HG03159 (cell line): ENCODE results near the gene GRIK5.
"Not testable (repeated sequence)": the region's sequence is repeated elsewhere in the genome, so short reads cannot be mapped to it uniquely, and the experiment has no call there.

Experiments used
- ATAC-seq: cut with Tn5 transposase; IDR thresholded peaks from one replicate; pipeline ENCODE4 v1.9.1; 2021; ENCODE audit warnings: mild to moderate bottlenecking, moderate library complexity; ENCODE audit not compliant: unreplicated experiment

GRIK5 gene

DNA sequence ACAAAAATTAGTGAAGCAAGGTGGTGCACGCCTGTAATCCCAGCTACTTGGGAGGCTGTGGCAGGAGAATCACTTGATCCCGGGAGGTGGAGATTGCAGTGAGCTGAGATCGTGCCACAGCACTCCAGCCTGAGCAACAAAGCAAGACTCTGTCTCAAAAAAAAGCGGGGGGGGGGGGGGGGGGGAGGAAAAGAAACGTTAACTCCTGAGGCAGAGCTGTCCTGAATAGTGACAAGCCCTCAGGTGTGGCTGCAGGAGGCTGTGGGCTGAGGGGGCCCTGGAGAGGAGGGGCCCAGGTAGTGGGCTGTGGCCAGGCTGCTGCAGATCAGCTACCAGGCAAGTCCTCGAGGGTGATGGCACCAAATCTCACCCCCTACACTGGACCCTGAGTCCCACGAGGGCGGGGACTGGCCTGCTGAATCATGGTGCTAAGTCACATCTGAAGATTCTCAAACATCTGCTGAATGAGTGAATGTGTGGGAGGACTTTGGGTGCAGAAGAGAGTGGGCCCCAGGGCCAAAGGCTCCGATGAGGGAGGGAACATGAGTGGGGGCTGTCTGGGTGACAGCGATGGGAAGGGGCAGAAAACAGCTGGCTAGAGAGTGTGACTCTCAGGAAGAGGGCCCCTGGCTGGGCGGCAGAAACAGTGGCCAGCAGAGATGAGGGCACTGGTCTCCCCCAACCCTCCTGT is 51.4 kb downstream of the GRIK5 start:
- ATAC-seq = no peak

DNA sequence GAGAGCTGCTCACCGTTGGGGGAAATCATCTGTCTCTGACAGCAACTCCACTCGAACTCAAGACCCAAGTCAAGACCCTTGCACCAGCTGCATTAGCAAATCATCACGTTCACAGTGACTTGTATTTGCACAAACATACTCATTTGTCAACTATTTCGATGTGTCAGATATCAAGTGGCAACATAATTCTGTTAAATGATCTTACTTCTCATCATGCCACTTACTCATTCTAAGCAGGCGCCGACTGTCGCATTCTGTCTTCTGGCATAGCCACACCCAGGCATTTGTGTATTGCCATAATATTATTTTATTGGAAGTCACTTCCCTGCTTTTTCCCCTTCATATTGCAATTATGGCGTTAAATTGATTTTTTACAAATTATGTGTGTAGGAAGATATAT is 53.0 kb downstream of the GRIK5 start:
- ATAC-seq = no peak

DNA sequence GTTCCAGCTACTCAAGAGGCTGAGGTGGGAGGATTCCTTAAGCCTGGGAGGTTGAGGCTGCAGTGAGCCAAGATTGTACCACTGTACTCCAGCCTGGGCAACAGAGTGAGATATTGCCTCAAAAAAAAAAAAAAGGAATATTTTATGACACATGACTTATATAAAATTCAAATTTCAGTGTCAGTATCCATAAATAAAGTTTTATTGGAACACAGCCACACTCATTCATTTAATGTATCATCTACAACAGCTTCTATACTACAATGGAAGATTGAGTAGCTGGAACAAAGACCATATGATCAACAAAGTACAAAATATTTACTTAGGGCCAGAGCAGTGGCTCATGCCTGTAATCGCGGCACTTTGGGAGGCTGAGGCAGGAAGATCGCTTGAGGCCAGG is 57.3 kb downstream of the GRIK5 start:
- not testable (repeated sequence) for ATAC-seq

DNA sequence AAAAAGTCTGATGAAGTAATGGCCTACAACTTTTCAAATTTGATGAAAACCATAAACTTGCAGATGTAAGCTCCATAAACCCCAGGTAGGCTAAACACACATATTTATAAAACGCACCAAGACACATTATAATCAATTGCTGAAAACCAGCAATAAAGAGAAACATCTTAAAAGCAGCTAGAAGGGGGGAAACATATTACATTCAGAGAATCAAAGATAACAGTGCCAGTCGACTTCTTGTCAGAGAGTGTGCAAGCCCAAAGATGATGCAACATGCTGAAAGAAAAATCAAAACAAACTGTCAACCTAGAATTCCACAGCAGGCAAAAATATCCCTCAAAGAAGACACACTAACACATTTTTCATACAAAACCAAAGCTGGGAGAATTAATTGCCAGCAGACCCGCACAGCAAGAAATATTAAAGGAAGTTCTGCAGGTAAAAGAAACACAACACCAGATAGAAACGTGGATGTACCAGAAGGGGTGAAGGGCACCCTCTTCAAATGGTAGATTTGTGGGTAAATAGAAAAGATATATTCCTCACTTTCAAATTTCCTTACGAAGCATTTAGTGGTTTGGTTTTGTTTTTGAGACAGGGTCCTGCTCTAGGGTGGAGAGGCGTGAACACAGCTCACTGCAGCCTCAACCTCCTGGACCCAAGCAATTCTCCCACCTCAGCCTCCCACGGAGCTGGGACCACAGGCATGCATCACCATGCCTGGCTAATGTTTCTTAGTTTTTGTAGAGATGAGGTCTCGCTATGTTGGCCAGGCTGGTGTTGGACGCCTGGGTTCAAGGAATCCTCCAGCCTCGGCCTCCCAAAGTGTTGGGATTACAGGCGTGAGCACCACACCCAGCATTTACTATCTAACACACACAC is 59.5 kb downstream of the GRIK5 start:
- no peak for ATAC-seq

DNA sequence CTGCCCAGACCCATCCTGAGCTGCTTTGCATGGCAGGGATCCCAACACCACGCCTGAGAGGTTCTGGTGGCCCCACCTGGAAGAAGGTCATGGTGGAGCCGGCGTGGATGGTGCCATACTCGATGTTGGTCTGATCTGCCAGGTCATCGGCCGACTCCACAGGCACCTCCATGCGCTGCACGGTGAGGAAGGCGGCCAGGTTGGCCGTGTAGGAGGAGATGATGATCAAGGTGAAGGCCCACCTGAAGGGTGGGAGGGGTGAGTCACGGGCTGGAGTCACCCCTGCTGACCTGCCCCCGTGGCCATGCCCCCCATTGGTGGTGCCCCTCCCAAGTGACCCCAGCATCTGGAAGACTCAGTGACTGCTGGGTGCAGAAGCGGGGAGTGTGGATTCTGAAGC is 63.4 kb downstream of the GRIK5 start:
- ATAC-seq = no peak

DNA sequence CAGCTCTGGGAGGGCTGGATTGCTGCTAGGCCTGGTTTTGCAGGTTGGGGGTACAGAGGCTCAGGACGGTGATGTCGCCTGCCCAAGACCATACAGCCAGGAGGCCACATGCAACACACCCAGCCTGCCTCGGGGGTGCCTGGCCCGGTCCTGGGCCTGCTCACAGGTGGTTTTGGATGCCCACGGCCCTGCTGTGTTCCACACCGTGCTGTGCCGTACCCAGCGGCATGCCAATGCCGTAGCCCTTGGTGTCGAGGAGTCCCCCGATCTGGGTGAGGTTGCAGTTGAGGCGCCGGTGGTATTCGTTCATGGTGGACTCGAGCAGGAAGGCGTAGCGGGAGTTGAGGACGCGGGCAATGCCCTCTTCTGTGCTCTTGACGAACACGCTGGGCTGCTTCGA is 64.5 kb downstream of the GRIK5 start:
- no peak for ATAC-seq

DNA sequence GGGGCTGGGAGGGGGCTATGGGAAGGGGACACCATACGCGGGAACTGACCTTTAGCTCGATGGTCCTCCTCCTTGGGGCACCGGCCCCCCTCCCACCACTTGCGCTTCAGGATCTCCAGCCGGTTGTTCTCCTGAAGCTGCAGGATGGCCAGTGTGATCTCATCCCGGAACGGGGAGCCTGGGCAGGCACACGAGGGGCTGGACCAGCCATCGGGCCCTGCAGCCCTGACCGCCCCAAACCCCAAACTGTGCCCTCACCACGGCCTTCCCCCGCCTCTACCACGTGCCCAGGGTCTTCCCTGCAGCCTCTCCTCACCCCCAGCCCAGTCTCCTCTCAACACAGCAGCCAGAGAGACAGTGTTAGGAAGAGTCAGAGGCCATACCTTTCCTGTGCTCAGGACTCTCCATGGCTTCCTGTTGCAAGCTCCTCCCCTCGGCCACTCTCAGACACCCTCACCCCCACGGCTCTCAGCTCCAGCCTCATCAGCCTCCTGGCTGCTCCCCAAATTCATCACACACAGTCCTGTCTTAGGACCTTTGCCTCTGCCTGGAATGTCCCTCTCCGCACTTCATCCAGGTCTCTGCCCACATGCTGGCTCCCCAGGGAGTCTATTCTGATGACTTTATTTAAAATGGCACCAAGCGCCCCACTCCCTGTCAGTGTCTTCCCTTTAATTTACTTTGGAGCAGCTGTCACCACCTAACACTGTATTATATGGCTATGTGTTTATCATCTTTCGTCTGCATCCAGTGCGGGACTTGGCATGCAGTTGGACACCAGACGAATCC is 66.3 kb downstream of the GRIK5 start:
- ATAC-seq = no peak

DNA sequence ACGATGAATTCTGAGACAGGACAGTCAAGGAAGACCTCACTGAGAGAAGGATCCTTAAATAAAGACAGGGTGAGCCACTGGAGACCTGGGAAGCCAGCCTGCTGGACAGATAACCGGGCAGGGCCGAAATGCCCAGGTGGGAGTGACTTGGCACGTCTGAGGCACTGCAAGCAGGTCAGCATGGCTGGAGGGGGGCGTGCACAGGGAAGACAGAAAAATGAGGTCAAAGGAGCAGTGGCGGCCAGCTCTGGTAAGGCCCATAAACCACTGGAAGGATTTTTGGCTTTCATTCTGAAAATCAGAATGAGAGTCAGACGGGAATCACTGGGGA is 70.2 kb downstream of the GRIK5 start:
- ATAC-seq = no peak

DNA sequence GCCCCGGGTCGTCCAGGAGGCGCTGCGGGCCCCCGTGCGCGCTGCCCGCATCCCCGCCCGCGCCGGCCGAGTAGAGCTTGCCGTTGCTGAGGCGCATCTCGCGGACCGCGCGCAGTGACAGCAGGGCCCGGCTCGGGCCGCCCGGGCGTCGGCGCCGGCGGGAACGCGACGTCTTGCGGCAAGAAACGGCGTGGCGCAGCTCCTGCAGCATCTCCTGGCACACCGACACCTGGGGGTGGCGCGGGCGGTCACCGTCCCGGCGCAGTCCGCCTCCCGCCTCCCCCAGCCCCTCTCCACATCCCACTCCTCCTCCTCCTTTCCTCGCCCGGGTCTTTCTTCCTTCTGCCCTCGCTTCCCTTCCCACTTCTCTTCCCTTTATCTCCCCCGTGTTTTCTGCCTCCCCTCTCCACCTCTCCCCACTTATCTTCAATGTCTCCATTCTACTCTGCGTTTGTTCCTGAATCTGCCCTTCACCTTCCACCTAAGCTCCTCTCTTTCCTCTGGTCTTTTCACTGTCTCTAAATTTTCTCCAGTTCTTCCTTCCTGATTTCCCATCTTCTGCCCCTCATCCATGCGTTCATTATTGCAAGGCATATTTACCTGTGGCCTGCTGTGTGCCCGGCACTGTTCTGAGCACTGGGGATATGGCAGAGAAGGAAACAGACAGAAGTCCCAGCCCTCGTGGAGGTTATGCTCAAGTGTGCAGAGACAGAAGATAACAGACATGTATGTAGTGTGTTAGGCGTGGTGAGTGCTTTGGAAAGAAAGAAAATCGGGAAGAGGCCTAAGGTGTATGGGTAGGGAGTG is 70.7 kb downstream of the GRIK5 start:
- ATAC-seq = no peak

DNA sequence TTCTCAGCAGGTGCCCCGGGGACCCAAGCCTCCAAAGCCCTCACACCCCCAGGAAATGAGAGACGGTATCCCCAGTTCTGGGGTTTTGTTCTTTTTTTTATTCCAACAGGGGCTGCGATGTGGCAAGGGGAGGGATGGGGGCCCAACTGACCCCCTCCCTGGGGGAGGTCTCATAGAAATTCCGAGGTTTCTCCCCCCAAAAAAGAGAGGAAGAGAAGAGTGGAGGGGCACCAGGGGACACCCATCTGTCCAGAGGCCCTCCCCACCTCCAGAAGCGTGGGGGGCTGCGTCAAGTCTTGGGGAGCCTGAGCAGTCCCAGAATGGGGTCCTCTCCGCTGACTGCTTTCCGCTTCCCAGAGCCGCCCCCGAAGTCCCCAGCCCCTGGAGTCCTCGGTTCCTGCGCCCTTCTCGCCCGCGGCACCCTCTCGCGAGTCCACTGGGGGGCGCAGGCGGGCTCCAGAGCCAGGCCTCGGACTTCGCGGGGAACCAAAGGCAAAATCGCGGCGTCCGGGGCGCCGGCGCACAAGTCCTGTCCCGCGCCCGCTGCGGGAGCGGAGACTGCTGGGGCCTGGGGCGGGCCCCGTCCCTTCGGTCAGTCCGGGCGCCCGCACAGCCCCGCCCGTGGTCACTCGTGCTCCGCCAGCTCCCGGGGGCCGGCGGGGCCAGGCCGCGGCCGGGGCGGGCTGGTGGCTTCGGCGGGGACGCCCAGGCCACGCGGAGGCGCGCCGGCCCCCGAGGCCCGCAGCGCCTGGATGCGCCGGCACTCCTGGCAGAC is 71.6 kb downstream of the GRIK5 start:
- no peak for ATAC-seq

DNA sequence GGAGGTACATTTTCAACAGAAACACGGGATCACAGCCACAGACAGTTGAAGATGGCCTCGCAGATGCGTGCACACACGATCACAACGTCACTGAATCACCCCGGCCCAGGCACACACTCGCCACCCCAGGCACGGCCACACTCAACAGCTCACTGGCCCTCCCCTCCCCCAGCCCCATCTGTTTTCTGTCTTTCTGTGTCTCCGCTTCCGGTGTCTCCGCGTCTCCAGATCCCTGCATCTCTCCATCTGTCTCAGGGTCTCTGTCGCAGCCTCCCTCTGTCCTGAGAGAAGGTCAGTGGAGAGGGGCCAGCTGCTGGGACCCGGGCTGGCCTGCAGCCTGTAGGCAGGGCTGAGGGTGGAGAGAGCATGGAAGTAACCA is 72.2 kb downstream of the GRIK5 start:
- no peak for ATAC-seq

DNA sequence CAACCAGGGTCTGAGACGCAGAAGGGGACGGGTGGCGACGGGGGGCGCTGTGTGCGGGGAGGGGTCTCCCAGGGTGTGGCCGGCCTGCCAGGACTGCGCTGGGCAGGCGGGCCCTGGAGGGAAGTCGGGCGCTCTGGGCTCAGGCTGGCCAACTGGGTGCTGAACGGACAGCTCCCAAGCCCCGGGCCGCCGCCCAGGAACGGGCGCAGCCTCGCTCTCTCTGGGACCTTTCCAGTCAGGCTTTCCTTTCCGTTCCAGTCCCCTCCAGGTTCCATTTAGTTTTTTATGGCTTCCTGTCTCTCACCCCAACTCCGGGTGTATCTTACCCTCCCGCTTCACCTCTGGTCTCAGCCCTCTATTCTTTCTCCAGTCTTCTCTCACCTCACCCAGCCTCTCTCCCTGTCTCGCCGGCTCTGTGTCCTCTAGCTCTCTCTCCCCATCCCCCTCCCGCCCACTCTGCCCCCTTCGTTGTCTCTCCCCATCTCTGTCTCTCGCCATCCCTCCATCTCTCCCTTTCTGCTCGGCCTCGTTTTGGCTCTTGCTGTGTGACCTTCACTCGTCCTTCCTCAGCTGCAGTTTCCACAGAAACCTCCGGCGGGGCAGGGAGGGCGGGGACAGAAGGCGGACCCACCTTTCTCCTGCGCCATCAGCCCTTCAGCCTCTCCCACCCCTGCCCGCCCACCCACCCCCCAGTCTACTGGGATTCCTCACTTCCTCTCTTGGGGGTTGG is 72.7 kb downstream of the GRIK5 start:
- no peak for ATAC-seq

DNA sequence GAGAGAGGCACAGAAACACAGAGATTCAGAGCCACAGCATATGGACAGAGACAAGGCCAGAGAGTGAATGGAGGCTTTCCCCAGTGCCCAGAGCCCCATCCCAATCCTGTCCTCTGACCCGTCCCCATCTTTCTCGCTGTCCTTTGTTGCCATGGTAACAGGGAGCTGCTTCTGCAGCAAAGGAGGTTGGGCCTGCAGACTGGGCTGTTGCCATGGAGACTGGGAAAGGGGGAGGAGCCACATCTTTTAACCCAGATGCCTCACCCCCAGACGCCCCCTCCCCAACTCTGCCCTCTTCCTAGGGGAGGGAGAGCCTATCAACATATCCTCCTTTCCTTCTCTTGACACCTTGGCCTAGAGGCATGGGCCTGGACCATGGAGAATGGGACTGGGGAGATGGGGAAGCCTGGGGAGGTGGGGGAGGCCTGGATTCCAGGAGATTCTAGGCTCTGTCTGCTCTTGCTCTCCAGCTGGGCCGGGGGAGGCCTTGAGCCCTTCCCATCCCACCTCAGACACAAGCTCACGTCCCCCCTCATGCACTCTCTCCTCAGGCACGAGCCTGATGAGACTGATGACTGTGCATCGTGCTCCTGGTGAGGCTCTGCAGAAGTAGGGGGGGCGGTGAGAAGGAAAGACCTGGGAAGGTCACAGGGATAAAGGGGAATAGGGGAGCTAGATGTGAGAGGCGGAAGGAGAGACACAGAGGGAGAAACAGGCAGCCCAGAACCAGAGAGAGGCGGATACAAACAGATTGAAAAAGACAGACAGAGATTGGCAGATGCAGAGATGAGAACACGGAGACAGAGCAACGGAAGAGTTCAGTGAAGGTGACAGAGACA is 73.8 kb downstream of the GRIK5 start:
- no peak for ATAC-seq

DNA sequence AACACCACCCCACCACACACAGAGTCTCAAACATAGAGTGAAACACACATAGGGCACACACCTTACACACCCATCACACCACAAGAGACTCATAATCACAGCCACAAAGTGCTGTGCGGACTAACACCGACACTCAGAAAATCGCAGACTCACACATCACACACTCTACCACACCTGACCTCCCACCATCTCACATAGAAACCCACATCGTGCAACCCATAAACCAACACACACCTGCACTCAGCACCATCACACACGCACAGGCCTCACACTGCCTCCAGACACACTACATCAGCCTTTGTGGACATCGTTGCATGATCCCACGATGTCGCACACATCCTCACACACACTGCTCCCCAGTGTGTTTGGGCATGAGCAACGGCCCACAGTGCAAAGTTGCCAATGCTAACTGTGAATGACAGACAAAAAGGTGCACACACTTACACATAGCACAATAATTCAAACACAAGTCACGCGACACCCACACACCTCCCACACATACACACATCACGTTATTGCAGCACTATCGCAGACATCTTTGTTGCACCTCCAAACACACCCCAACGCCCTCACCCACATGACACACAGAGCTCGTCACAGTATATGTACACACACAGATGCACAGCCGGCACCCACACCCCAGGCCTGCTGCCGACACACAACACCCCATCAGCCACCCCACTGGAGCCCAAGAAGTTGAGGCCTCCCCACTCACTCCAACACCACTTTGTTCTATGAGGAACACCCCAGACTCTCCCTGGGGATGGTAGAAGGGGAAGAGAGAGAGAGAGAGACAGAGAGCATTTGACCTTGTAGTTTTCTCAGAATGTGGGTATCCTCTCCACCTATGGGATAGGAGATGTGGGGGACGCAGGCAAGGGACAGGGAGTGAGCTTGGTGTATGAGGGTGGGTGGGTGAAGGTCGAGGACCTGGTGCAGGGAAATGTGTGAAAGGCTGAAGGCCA is 74.7 kb downstream of the GRIK5 start:
- no peak for ATAC-seq

DNA sequence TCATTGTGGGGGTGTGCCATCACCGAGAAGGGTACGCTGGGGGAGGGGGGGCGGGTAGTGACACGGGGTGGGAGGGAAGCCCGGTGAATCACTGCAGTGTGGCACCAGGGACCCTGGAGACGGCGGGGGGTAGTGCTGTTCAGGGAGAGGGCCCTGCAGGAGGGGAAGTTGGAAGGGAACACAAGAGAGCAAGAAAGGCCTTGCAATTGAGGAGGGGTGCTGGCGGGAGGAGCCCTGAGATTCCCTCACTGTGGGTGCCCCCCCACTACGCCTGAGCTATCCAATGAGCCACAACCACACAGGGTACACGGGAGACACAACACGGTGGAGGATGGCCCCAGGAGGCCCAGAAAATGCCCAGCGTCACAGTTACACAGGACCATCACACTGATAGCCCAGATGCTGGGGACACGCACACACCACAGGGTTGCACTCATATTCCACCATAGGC is 75.5 kb downstream of the GRIK5 start:
- no peak for ATAC-seq

DNA sequence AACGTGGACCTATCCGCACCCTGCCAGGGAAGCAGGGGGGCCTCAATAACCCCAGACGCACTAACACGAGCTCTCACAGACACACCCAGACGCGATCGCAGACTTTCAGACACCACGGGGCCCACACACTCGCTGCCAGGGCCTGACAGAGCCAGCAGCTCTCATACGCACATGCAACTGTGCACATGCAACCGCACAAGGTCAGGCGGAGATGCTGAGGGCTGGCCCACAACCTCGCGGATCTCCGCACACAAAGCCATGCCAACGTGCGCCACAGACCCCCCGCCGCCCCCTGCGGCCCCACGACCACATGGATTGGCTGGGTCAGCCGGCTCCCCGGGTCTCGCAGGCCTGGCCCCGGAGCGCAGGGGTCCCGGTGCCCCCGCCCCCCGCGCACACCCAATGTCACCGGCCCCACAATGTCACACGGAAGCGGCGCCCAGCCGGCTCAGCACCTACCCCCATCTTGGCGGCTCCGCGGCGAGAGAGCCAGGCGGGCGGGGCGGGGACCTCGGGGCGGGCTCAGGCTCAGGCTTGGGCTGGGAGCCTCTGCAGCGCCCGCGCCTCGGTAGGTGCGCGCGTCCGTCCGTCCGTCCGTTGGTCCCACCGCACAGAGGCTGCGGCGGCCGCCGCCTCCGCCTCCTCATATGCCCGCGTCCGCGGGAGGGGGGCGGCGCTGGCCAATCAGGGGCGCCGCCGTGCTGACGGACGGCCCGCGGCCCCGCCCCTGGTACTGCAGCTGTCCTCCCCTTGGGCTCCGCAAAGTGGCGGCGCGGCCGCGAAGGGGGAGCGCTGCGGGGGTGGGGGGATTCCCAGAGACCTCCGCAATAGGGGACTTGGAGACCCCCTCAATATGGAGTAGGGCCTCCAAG is 76.2 kb downstream of the GRIK5 start, which contains the start of gene ATP1A3:
ATP1A3 (minus strand) TSS at position 619 of the 872 bp plus-strand sequence; CDS start at position 465, 154 bp downstream.
- no peak for ATAC-seq
